Measurements from ENCODE around the gene BPI.
"Not testable (repeated sequence)": the region's sequence is repeated elsewhere in the genome, so short reads cannot be mapped to it uniquely, and the experiment has no call there.

BPI gene

GRCh38 chr20:38339521-38339896 is 35.6 kb downstream of the BPI start:
- not testable (repeated sequence) for DNase-seq

- DNase-seq = no peak
Measured at GRCh38 chr20:38339997-38340396, 36.0 kb downstream of the BPI start.

GRCh38 chr20:38340693-38341092 is 36.7 kb downstream of the BPI start:
- no peak for DNase-seq

- DNase-seq = no peak
Measured at GRCh38 chr20:38342216-38342615, 38.3 kb downstream of the BPI start.

GRCh38 chr20:38342713-38343310 is 38.9 kb downstream of the BPI start:
- DNase-seq = no peak

GRCh38 chr20:38343311-38344106 is 39.6 kb downstream of the BPI start:
- DNase-seq = no peak

- no peak for DNase-seq
Measured at GRCh38 chr20:38344107-38344701, 40.2 kb downstream of the BPI start.

- DNase-seq = peak; percentile 3
Measured at GRCh38 chr20:38345643-38346042, 41.7 kb downstream of the BPI start.

- peak; percentile 12 for DNase-seq
Measured at GRCh38 chr20:38346247-38346651, 42.3 kb downstream of the BPI start, which contains the start of gene LBP. TSS of gene LBP (plus strand) at chr20:38346482. CDS start at chr20:38346517, 35 bp downstream.

GRCh38 chr20:38346741-38347140 is 42.8 kb downstream of the BPI start:
- DNase-seq = no peak

GRCh38 chr20:38349856-38350255 is 45.9 kb downstream of the BPI start:
- no peak for DNase-seq

GRCh38 chr20:38350879-38351775 is 47.2 kb downstream of the BPI start:
- DNase-seq = peak; percentile 8

GRCh38 chr20:38353316-38353715 is 49.4 kb downstream of the BPI start:
- DNase-seq = no peak

- DNase-seq = no peak
Measured at GRCh38 chr20:38354227-38354626, 50.3 kb downstream of the BPI start.

- peak; percentile 76 for DNase-seq
Measured at GRCh38 chr20:38355161-38356012, 51.4 kb downstream of the BPI start.

GRCh38 chr20:38357653-38358207 is 53.8 kb downstream of the BPI start:
- DNase-seq = peak; percentile 80

- no peak for DNase-seq
Measured at GRCh38 chr20:38358556-38358955, 54.6 kb downstream of the BPI start.

GRCh38 chr20:38363004-38363747 is 59.2 kb downstream of the BPI start:
- no peak for DNase-seq

- DNase-seq = peak; percentile 52
Measured at GRCh38 chr20:38369389-38369788, 65.4 kb downstream of the BPI start.

GRCh38 chr20:38372806-38373205 is 68.8 kb downstream of the BPI start:
- DNase-seq = no peak
